Cardiac muscle cell (in vitro differentiated cells and primary cell): Measurements from ENCODE around the gene NRG3. TPM values are rescaled to one million over a fixed set of nuclear protein-coding genes. Genes with fewer than 3 reads are reported as not detected.

Experiments
- DNase-seq, 2 donors: peaks; one replicate each; pipeline versions ENCODE4 v3.0.0 to v3.0.0-alpha.2; 2010 to 2017; ENCODE audit warnings: low read depth in 1 of 2, low spot score in 1 of 2
- H3K27ac ChIP-seq: fragments of 200-600 bp; sonication (generic); 2 replicates; pipeline ENCODE4 v1.5.1; 2016
- H3K27me3 ChIP-seq: fragments of 200-600 bp; sonication (generic); 2 replicates; pipeline ENCODE4 v1.6.0; 2016; ENCODE audit warnings: control low read depth
- H3K36me3 ChIP-seq: fragments of 200-600 bp; sonication (generic); 2 replicates; pipeline ENCODE4 v1.5.1; 2016; ENCODE audit warnings: control low read depth
- H3K4me1 ChIP-seq: fragments of 200-600 bp; sonication (generic); 2 replicates; pipeline ENCODE4 v1.8.1; 2017; ENCODE audit warnings: low read depth, mild to moderate bottlenecking, mixed run types
- H3K4me3 ChIP-seq: fragments of 200-600 bp; sonication (generic); 2 replicates; pipeline ENCODE4 v1.5.1; 2016; ENCODE audit warnings: mild to moderate bottlenecking
- H3K9me3 ChIP-seq: fragments of 200-600 bp; sonication (generic); 2 replicates; pipeline ENCODE4 v1.5.1; 2017; ENCODE audit warnings: low read depth, mild to moderate bottlenecking, control low read depth
- polyA plus RNA-seq: library from polyadenylated mRNA; unstranded; fragments of >200 nt; fragmentation: Nextera tagmentation; extraction: Ambion mirVana; gene quantifications from 2 replicates; pipeline ENCODE4 v1.2.1, GENCODE V29; 2016
- total RNA-seq: library from RNA; depleted of rRNA; stranded (reverse); fragments of >200 nt; gene quantifications from 2 replicates; pipeline ENCODE4 v1.2.3, GENCODE V29; 2016
- TF ChIP-seq, protein P1 (sequence below): IDR thresholded peaks from 2 replicates; pipeline ENCODE4 v1.5.1; 2012; ENCODE audit warnings: low read depth, mild to moderate bottlenecking, low read length

Gene NRG3
- total and polyA plus RNA-seq, 2 experiments from 2014 or later = 0.48 to 0.55 TPM

DNA sequence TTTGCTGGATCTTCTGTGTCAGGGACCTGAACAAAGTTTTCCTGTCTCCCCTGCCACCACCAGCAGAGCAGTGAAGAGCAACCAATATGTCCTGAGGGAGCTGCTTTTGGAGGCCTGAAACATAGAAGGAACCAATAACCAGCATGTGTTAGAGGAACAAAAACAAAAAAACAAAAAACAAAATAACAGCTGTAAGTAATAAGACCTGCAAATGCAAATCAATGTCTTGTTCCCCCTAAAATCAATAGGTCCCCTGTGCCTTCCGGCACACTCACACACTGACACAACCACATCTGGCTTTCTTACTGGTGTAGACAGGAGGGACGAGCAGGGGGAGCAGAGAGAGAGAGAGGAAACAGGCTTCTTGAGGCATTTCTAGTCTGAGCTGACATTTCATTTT lies 94.1 kb downstream of the NRG3 start:
- Histone ChIP-seq H3K4me3 (no peak overlapping the region), H3K27ac (no peak overlapping the region), H3K36me3 (no peaks in the 10 kb centered on the region), H3K4me1 (no peaks in the 10 kb centered on the region), H3K27me3 (no peaks in the 10 kb centered on the region), H3K9me3 (no peaks in the 10 kb centered on the region)
- TF ChIP-seq, protein P1, sequence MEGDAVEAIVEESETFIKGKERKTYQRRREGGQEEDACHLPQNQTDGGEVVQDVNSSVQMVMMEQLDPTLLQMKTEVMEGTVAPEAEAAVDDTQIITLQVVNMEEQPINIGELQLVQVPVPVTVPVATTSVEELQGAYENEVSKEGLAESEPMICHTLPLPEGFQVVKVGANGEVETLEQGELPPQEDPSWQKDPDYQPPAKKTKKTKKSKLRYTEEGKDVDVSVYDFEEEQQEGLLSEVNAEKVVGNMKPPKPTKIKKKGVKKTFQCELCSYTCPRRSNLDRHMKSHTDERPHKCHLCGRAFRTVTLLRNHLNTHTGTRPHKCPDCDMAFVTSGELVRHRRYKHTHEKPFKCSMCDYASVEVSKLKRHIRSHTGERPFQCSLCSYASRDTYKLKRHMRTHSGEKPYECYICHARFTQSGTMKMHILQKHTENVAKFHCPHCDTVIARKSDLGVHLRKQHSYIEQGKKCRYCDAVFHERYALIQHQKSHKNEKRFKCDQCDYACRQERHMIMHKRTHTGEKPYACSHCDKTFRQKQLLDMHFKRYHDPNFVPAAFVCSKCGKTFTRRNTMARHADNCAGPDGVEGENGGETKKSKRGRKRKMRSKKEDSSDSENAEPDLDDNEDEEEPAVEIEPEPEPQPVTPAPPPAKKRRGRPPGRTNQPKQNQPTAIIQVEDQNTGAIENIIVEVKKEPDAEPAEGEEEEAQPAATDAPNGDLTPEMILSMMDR = no peak
- no peak for DNase-seq

GRCh38 chr10:81978238-81978637 lies 103.2 kb downstream of the NRG3 start:
- DNase-seq = peak; percentile 33 to 85
- H3K36me3 ChIP-seq = no peaks in the 10 kb centered on the region
- TF ChIP-seq, protein P1 = no peak
- H3K9me3 ChIP-seq = no peaks in the 10 kb centered on the region
- H3K4me1 ChIP-seq = no peaks in the 10 kb centered on the region
- H3K4me3 ChIP-seq = no peak overlapping the region
- no peaks in the 10 kb centered on the region for H3K27me3 ChIP-seq
- H3K27ac ChIP-seq = no peak overlapping the region

DNA sequence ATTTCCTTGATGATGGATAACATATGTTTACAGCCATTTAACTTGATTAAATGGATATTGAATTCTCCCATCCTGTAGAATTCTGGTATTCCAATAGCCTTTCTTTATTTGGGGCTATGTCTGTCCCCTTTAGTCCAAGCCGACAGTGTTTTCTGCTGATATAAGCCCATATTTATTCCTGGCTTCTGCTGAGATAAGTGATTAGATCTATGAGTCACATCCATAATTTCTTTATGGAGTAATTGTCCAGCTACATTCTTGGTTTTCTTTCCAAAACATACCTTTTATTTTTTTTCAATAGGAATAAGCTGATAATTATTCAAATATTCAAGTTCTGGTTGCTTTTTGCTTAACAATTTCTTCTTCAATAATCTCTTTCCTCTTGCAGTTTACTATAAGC lies 106.7 kb downstream of the NRG3 start:
- TF ChIP-seq, protein P1 = no peak
- no peak for DNase-seq
- H3K36me3 ChIP-seq = no peaks in the 10 kb centered on the region
- no peak overlapping the region for H3K4me3 ChIP-seq
- no peaks in the 10 kb centered on the region for H3K9me3 ChIP-seq
- H3K27me3 ChIP-seq = no peaks in the 10 kb centered on the region
- no peaks in the 10 kb centered on the region for H3K4me1 ChIP-seq
- H3K27ac ChIP-seq = no peak overlapping the region

GRCh38 chr10:81984428-81984827 lies 109.4 kb downstream of the NRG3 start:
- H3K4me1 ChIP-seq = no peaks in the 10 kb centered on the region
- no peak overlapping the region for H3K4me3 ChIP-seq
- no peaks in the 10 kb centered on the region for H3K9me3 ChIP-seq
- DNase-seq = no peak
- TF ChIP-seq, protein P1 = no peak
- H3K27ac ChIP-seq = no peak overlapping the region
- no peaks in the 10 kb centered on the region for H3K36me3 ChIP-seq
- no peaks in the 10 kb centered on the region for H3K27me3 ChIP-seq

DNA sequence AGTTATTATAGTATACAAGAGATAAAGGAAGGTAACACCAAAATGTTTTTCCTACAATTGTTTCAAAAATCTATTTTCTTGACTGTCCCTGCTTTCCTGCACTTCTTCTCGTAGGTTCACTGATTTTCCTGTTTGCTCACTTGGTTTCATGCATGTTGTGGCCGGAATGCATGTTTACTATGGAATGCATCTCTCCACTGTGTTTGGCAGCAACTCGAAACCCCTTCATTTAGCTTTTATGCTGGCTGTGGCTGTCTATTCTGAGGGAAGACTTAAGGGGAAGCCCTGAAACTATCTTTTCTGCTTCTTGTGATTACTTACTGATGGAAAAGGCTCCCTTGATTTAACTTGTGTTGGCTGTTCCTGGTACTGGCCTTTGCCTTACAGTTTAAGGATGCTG lies 120.3 kb downstream of the NRG3 start:
- no peaks in the 10 kb centered on the region for H3K9me3 ChIP-seq
- H3K27ac ChIP-seq = no peak overlapping the region
- H3K4me3 ChIP-seq = no peak overlapping the region
- no peaks in the 10 kb centered on the region for H3K36me3 ChIP-seq
- TF ChIP-seq, protein P1 = no peak
- no peaks in the 10 kb centered on the region for H3K4me1 ChIP-seq
- no peak for DNase-seq
- H3K27me3 ChIP-seq = no peaks in the 10 kb centered on the region

- Histone ChIP-seq H3K27me3 (no peaks in the 10 kb centered on the region), H3K27ac (no peak overlapping the region), H3K36me3 (no peaks in the 10 kb centered on the region), H3K4me3 (no peak overlapping the region), H3K4me1 (no peaks in the 10 kb centered on the region), H3K9me3 (no peaks in the 10 kb centered on the region)
- TF ChIP-seq, protein P1 = no peak
- DNase-seq = no peak
These were observed 121.9 kb downstream of the NRG3 start for GRCh38 chr10:81996927-81997326.
